HK-2 (cell line): ENCODE results near the gene ABHD12.
"Not testable (repeated sequence)": the region's sequence is repeated elsewhere in the genome, so short reads cannot be mapped to it uniquely, and the experiment has no call there.

Experiments used
- DNase-seq: peaks from one replicate; pipeline ENCODE4 v3.0.0-alpha.2; 2018; ENCODE audit not compliant: unreplicated experiment

ABHD12 gene

GRCh38 chr20:25390538-25391528 is at the start of gene ABHD12:
ABHD12 (minus strand) TSS chr20:25390835; CDS start chr20:25390703, 132 bp downstream.
- DNase-seq: peak; percentile 99

- DNase-seq: no peak
Observed at GRCh38 chr20:25439328-25439727, 48.7 kb upstream of the ABHD12 start.

- no peak for DNase-seq
Observed at GRCh38 chr20:25437153-25437581, 46.5 kb upstream of the ABHD12 start.

GRCh38 chr20:25424536-25424935 is 33.9 kb upstream of the ABHD12 start:
- no peak for DNase-seq

- no peak for DNase-seq
Observed at GRCh38 chr20:25422032-25422431, 31.4 kb upstream of the ABHD12 start.

GRCh38 chr20:25421102-25421501 is 30.5 kb upstream of the ABHD12 start:
- no peak for DNase-seq

- DNase-seq: peak; percentile 20
Observed at GRCh38 chr20:25418776-25419175, 28.1 kb upstream of the ABHD12 start.

- DNase-seq: no peak
Observed at GRCh38 chr20:25408890-25409289, 18.3 kb upstream of the ABHD12 start.

GRCh38 chr20:25408170-25408547 is 17.5 kb upstream of the ABHD12 start:
- DNase-seq: no peak

- peak; percentile 98 for DNase-seq
Observed at GRCh38 chr20:25407311-25408169, 16.9 kb upstream of the ABHD12 start, which contains the start of gene GINS1. GINS1 (plus strand) TSS chr20:25407673; CDS start chr20:25407821, 148 bp downstream.

GRCh38 chr20:25402583-25402982 is 11.9 kb upstream of the ABHD12 start:
- no peak for DNase-seq

- DNase-seq: not testable (repeated sequence)
Observed at GRCh38 chr20:25400291-25400732, 9.7 kb upstream of the ABHD12 start.

- DNase-seq: peak; percentile 41
Observed at GRCh38 chr20:25399037-25399430, 8.4 kb upstream of the ABHD12 start.

- DNase-seq: no peak
Observed at GRCh38 chr20:25398376-25399036, 7.9 kb upstream of the ABHD12 start.

GRCh38 chr20:25397821-25398220 is 7.2 kb upstream of the ABHD12 start:
- DNase-seq: no peak

- DNase-seq: no peak
Observed at GRCh38 chr20:25397096-25397495, 6.5 kb upstream of the ABHD12 start.

GRCh38 chr20:25394996-25395395 is 4.4 kb upstream of the ABHD12 start:
- no peak for DNase-seq

- DNase-seq: no peak
Observed at GRCh38 chr20:25394276-25394675, 3.6 kb upstream of the ABHD12 start.

- DNase-seq: peak; percentile 54
Observed at GRCh38 chr20:25389858-25390537, 637 bp downstream of the ABHD12 start.

GRCh38 chr20:25389401-25389857 is 1.2 kb downstream of the ABHD12 start:
- peak; percentile 47 for DNase-seq
